Vagina (tissue), 2 donors: ENCODE data around the gene ZNF397.

ENCODE experiments used
- POLR2AphosphoS5 ChIP-seq, 2 donors: sonication (generic); formaldehyde crosslinking; IDR thresholded peaks; one replicate each; pipeline ENCODE4 v1.9.0; 2017; ENCODE audit warnings: antibody characterized with exemption in 2 of 2, mild to moderate bottlenecking in 2 of 2, low read depth in 1 of 2; ENCODE audit not compliant: insufficient read depth in 1 of 2
- TF ChIP-seq, protein P1 (sequence below), 3 experiments: fragments of 450-650 bp in 2 of 3; fragments of 200-600 bp in 1 of 3; sonication (generic) in 1 of 3; IDR thresholded peaks; one replicate each; pipeline ENCODE4 v1.5.1; 2017 to 2019; ENCODE audit warnings: antibody characterized with exemption in 3 of 3, mild to moderate bottlenecking in 2 of 3, moderate library complexity in 2 of 3

- TF ChIP-seq POLR2AphosphoS5 (IDR thresholded peaks at IDR 0.05; ENCODE audit: insufficient read depth in 1 of 2, low read depth in 1 of 2), result no peak
- TF ChIP-seq, protein P1, sequence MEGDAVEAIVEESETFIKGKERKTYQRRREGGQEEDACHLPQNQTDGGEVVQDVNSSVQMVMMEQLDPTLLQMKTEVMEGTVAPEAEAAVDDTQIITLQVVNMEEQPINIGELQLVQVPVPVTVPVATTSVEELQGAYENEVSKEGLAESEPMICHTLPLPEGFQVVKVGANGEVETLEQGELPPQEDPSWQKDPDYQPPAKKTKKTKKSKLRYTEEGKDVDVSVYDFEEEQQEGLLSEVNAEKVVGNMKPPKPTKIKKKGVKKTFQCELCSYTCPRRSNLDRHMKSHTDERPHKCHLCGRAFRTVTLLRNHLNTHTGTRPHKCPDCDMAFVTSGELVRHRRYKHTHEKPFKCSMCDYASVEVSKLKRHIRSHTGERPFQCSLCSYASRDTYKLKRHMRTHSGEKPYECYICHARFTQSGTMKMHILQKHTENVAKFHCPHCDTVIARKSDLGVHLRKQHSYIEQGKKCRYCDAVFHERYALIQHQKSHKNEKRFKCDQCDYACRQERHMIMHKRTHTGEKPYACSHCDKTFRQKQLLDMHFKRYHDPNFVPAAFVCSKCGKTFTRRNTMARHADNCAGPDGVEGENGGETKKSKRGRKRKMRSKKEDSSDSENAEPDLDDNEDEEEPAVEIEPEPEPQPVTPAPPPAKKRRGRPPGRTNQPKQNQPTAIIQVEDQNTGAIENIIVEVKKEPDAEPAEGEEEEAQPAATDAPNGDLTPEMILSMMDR (IDR thresholded peaks at IDR 0.05), result no peak
Measured at GRCh38 chr18:35205199-35205712, 35.6 kb upstream of the ZNF397 start.
